CD14-positive monocyte (primary cell): ENCODE data around the gene GLT8D1. TPM values are rescaled to one million over a fixed set of nuclear protein-coding genes. Genes with fewer than 3 reads are reported as not detected.
A peak's percentile ranks its signal among the peaks of the same experiment; 100 is the strongest.

Experiments used
- DNase-seq, 3 donors: peaks; one replicate each; pipeline ENCODE4 v3.0.0-alpha.2; 2011 to 2022
- H2AFZ ChIP-seq: 2 replicates; pipeline ENCODE4 v1.6.0; 2012; ENCODE audit warnings: mild to moderate bottlenecking, low read depth, low read length, inconsistent platforms; ENCODE audit not compliant: insufficient read depth, poor library complexity, severe bottlenecking
- H3K27ac ChIP-seq, 2 donors: 1 replicate in 1 of 2; 2 replicates in 1 of 2; pipeline ENCODE4 v1.5.1; 2012 to 2013; ENCODE audit warnings: low read length in 2 of 2, control low read depth in 1 of 2, inconsistent platforms in 1 of 2, low read depth in 1 of 2, mild to moderate bottlenecking in 1 of 2
- H3K27me3 ChIP-seq, 2 donors: one replicate each; pipeline versions ENCODE4 v1.6.0 to v1.6.1; 2011 to 2013; ENCODE audit warnings: low read length in 2 of 2; ENCODE audit not compliant: control insufficient read depth in 2 of 2, insufficient read depth in 2 of 2
- H3K36me3 ChIP-seq, 2 donors: replicated peaks in 1 of 2; 1 replicate in 1 of 2; 2 replicates in 1 of 2; pipeline versions ENCODE4 v1.5.1 to v1.6.1; 2012 to 2013; ENCODE audit warnings: low read length in 2 of 2, control low read depth in 1 of 2, inconsistent platforms in 1 of 2, mild to moderate bottlenecking in 1 of 2; ENCODE audit not compliant: insufficient read depth in 2 of 2, control insufficient read depth in 1 of 2
- H3K4me1 ChIP-seq, 2 donors: 1 replicate in 1 of 2; 2 replicates in 1 of 2; pipeline versions ENCODE4 v1.5.1 to v1.6.1; 2012 to 2013; ENCODE audit warnings: low read length in 2 of 2, control low read depth in 1 of 2, inconsistent platforms in 1 of 2, mild to moderate bottlenecking in 1 of 2, moderate library complexity in 1 of 2; ENCODE audit not compliant: insufficient read depth in 2 of 2, control insufficient read depth in 1 of 2
- H3K4me2 ChIP-seq: replicated peaks from 2 replicates; pipeline ENCODE3; 2012; ENCODE audit warnings: low read length, moderate library complexity, mild to moderate bottlenecking; ENCODE audit not compliant: poor library complexity, severe bottlenecking; ENCODE audit errors: extremely low read depth
- H3K4me3 ChIP-seq, 3 experiments: fragments of 200-600 bp in 1 of 3; sonication (generic) in 1 of 3; replicated peaks in 1 of 3; 1 replicate in 2 of 3; 2 replicates in 1 of 3; pipeline ENCODE4 v1.5.1; 2011 to 2013; ENCODE audit warnings: low read length in 3 of 3, mild to moderate bottlenecking in 3 of 3, control low read depth in 2 of 3, low read depth in 2 of 3, inconsistent platforms in 1 of 3, moderate library complexity in 1 of 3
- H3K79me2 ChIP-seq: 2 replicates; pipeline ENCODE4 v1.6.0; 2012; ENCODE audit warnings: mild to moderate bottlenecking, control low read depth, inconsistent platforms, low read length, moderate library complexity; ENCODE audit not compliant: insufficient read depth
- H3K9ac ChIP-seq: 2 replicates; pipeline ENCODE4 v1.6.0; 2017; ENCODE audit warnings: low read length, mild to moderate bottlenecking; ENCODE audit not compliant: insufficient read depth, poor library complexity, severe bottlenecking
- H3K9me3 ChIP-seq, 2 donors: replicated peaks in 1 of 2; 1 replicate in 1 of 2; 2 replicates in 1 of 2; pipeline versions ENCODE4 v1.5.1 to v1.6.1; 2012 to 2013; ENCODE audit warnings: low read length in 2 of 2, control low read depth in 1 of 2; ENCODE audit not compliant: control insufficient read depth in 1 of 2, insufficient read depth in 1 of 2
- H4K20me1 ChIP-seq: 2 replicates; pipeline ENCODE4 v1.6.0; 2012; ENCODE audit warnings: mild to moderate bottlenecking, low read length, control low read depth, moderate library complexity; ENCODE audit not compliant: insufficient read depth
- H3K27ac Mint-ChIP-seq, 7 donors: one replicate each; pipeline ENCODE4 v1.8.0; 2020; ENCODE audit warnings: mild to moderate bottlenecking in 7 of 7, mixed read lengths in 7 of 7, moderate library complexity in 6 of 7, inconsistent platforms in 2 of 7
- H3K27me3 Mint-ChIP-seq, 3 donors: one replicate each; pipeline ENCODE4 v1.8.0; 2021 to 2022; ENCODE audit warnings: low read depth in 3 of 3, mild to moderate bottlenecking in 3 of 3, mixed read lengths in 3 of 3, moderate library complexity in 3 of 3, inconsistent platforms in 1 of 3
- H3K36me3 Mint-ChIP-seq, 2 donors: one replicate each; pipeline ENCODE4 v1.8.0; 2020; ENCODE audit warnings: mixed read lengths in 2 of 2, inconsistent platforms in 1 of 2, mild to moderate bottlenecking in 1 of 2
- H3K4me1 Mint-ChIP-seq: one replicate; pipeline ENCODE4 v1.8.0; 2020; ENCODE audit warnings: mild to moderate bottlenecking, mixed read lengths
- H3K4me3 Mint-ChIP-seq, 2 donors: one replicate each; pipeline ENCODE4 v1.8.0; 2020; ENCODE audit warnings: mild to moderate bottlenecking in 2 of 2, mixed read lengths in 2 of 2, moderate library complexity in 1 of 2
- H3K9me3 Mint-ChIP-seq, 7 donors: one replicate each; pipeline ENCODE4 v1.8.0; 2020 to 2022; ENCODE audit warnings: mixed read lengths in 7 of 7, mild to moderate bottlenecking in 6 of 7, moderate library complexity in 6 of 7, inconsistent platforms in 2 of 7
- CTCF ChIP-seq: fragments of 200-600 bp; IDR thresholded peaks from one replicate; pipeline ENCODE4 v1.8.0; 2022; ENCODE audit warnings: antibody characterized with exemption, mild to moderate bottlenecking
- WGBS: methylation state at CpG from one replicate; pipeline ENCODE4 v1.1.5; 2013; ENCODE audit warnings: missing lambda C conversion rate; ENCODE audit not compliant: insufficient coverage; 5-methylcytosine and 5-hydroxymethylcytosine counted together
- intact Hi-C, 2 donors: fragments of 100-400 bp; cut with micrococcal nuclease; formaldehyde crosslinking; loops; one replicate each; pipeline versions ENCODE4 v1.15.0 to v1.15.1; 2023
- polyA minus RNA-seq: library from RNA; depleted of rRNA, polyadenylated mRNA; stranded (reverse); fragments of >200 nt; gene quantifications from 2 replicates; pipeline ENCODE4 v1.2.3, GENCODE V29; 2012
- polyA plus RNA-seq, 3 donors: library from polyadenylated mRNA; depleted of rRNA in 1 of 3; unstranded in 2 of 3; stranded (reverse) in 1 of 3; fragments of 300-500 nt in 2 of 3; fragments of >200 nt in 1 of 3; fragmentation: Illumina TruSeq in 2 of 3; gene quantifications; 1 replicate in 2 of 3; 2 replicates in 1 of 3; pipeline ENCODE4 v1.2.3, GENCODE V29; 2012 to 2021
- total RNA-seq, 12 experiments: library from RNA in 1 of 12; stranded (reverse) in 1 of 12; fragments of 120-200 nt in 1 of 12; gene quantifications; one replicate each; pipeline ENCODE4 v1.2.4 and lab custom pipeline; 2013 to 2026; ENCODE audit warnings: mixed read lengths in 6 of 12, inconsistent platforms in 1 of 12

Gene GLT8D1
- total RNA-seq (2013): 42.3 TPM
- polyA plus RNA-seq: 10 to 100 TPM; 27.3 to 34.8 (median 34.8) TPM
- polyA minus RNA-seq: 11.9 and 22.9 TPM in 2 replicates
- total RNA-seq (lab: John Stamatoyannopoulos, UW): 1.6 to 12.7 (median 6.8) reads per million in 11 experiments

GRCh38 chr3:52705688-52706686 is at the start of gene GLT8D1, which contains the start of gene SPCS1:
Gene GLT8D1, minus strand, starts transcription at chr3:52705791. Its CDS starts 5,331 bp downstream, at chr3:52700460.
Gene SPCS1, plus strand, starts transcription at chr3:52706106. Its CDS starts 141 bp downstream, at chr3:52706247.
- peaks cover 31 to 37% of the 10 kb centered on the region in 2 donors for H3K4me1 ChIP-seq
- peak within 1 kb of the TSS; percentile 88 to 95 for H3K27ac ChIP-seq
- Mint-ChIP-seq H3K27me3 (peaks cover 0 to 3% (median 0%) of the 10 kb centered on the region in 3 donors), H3K4me1 (peaks cover 39% of the 10 kb centered on the region), H3K27ac (peak within 1 kb of the TSS; percentile 90 to 98 (median 94)), H3K36me3 (peaks cover 10 to 27% of the 10 kb centered on the region in 2 donors), H3K4me3 (peak within 1 kb of the TSS; percentile 94 to 96), H3K9me3 (no peaks in the 10 kb centered on the region)
- peak within 1 kb of the TSS; percentile 97 for H2AFZ ChIP-seq
- peak within 1 kb of the TSS; percentile 89 for H3K9ac ChIP-seq
- peak within 1 kb of the TSS; percentile 99 for H3K4me2 ChIP-seq
- H3K36me3 ChIP-seq: peaks cover 12 to 28% of the 10 kb centered on the region in 2 donors
- intact Hi-C loops: no loop called here
- H3K27me3 ChIP-seq: no peaks in the 10 kb centered on the region
- peak within 1 kb of the TSS; percentile 89 to 99 (median 99) for H3K4me3 ChIP-seq
- under 1% methylated on average over 88 of the region's 94 CpGs for WGBS
- peak; percentile 83 to 84 (median 84) for DNase-seq
- TF ChIP-seq CTCF: no peak
- H4K20me1 ChIP-seq: peaks cover 5% of the 10 kb centered on the region
- no peaks in the 10 kb centered on the region for H3K9me3 ChIP-seq
- H3K79me2 ChIP-seq: peaks cover 69% of the 10 kb centered on the region

- Histone ChIP-seq H3K4me1 (peaks cover 12 to 17% of the 10 kb centered on the region in 2 donors), H3K36me3 (peaks cover 54 to 90% of the 10 kb centered on the region in 2 donors), H2AFZ (no peak overlapping the region), H4K20me1 (no peaks in the 10 kb centered on the region), H3K4me2 (no peak overlapping the region), H3K27ac (no peak overlapping the region), H3K9me3 (no peaks in the 10 kb centered on the region), H3K27me3 (no peaks in the 10 kb centered on the region), H3K9ac (no peak overlapping the region), H3K4me3 (no peak overlapping the region), H3K79me2 (no peaks in the 10 kb centered on the region)
- 100% methylated on average over 4 of the region's 4 CpGs for WGBS
- no peak overlapping the region for H3K4me3 Mint-ChIP-seq
- intact Hi-C loops: no loop called here
- H3K4me1 Mint-ChIP-seq: peaks cover 14% of the 10 kb centered on the region
- DNase-seq: no peak
- H3K9me3 Mint-ChIP-seq: no peaks in the 10 kb centered on the region
- peak overlapping the region in 2 of 7 donors; percentile 52 to 61 for H3K27ac Mint-ChIP-seq
- peaks cover 71 to 92% of the 10 kb centered on the region in 2 donors for H3K36me3 Mint-ChIP-seq
- H3K27me3 Mint-ChIP-seq: no peaks in the 10 kb centered on the region
- no peak for TF ChIP-seq CTCF
These were observed 48.8 kb upstream of the GLT8D1 start for GRCh38 chr3:52754373-52754772.
